PC-9 (cell line): Measurements from ENCODE around the gene USP34. TPM values are rescaled to one million over a fixed set of nuclear protein-coding genes. Genes with fewer than 3 reads are reported as not detected.
A peak's percentile ranks its signal among the peaks of the same experiment; 100 is the strongest.

Experiments
- BruUV-seq: library from RNA; stranded (reverse); fragments of 400-500 nt; replicated peaks from 2 replicates; lab custom pipeline; 2021; lab: Mats Ljungman, UMichigan
- CTCF ChIA-PET: fragments of 300-600 bp; sonication (Branson Sonifier 250); formaldehyde crosslinking; loops from one replicate; lab custom pipeline; 2022; ENCODE audit warnings: antibody characterized with exemption; lab: Charles Lee
- POLR2A ChIA-PET: fragments of 300-600 bp; sonication (Branson Sonifier 250); formaldehyde crosslinking; loops from one replicate; lab custom pipeline; 2022; ENCODE audit warnings: antibody characterized with exemption; ENCODE audit not compliant: unreplicated experiment; lab: Charles Lee
- DNase-seq, 2 experiments: peaks; one replicate each; pipeline versions ENCODE4 v3.0.0 to v3.0.0-alpha.2; 2015 to 2022; ENCODE audit warnings: mixed read lengths in 1 of 2
- H2AFZ ChIP-seq: fragments of 200-600 bp; sonication (generic); 2 replicates; pipeline ENCODE4 v1.8.1; 2017; ENCODE audit warnings: antibody characterized with exemption
- H3F3A ChIP-seq: fragments of 200-600 bp; sonication (generic); 2 replicates; pipeline ENCODE4 v1.8.1; 2017; ENCODE audit warnings: antibody characterized with exemption, mild to moderate bottlenecking, low read depth; ENCODE audit not compliant: insufficient read depth
- H3K27ac ChIP-seq: fragments of 200-600 bp; sonication (generic); 2 replicates; pipeline ENCODE4 v1.6.1; 2016; ENCODE audit warnings: mixed run types
- H3K27me3 ChIP-seq: fragments of 200-600 bp; sonication (generic); 2 replicates; pipeline ENCODE4 v1.6.1; 2016; ENCODE audit warnings: low read depth, mixed run types; ENCODE audit not compliant: insufficient read depth
- H3K36me3 ChIP-seq: fragments of 200-600 bp; sonication (generic); 2 replicates; pipeline ENCODE4 v1.6.1; 2016; ENCODE audit warnings: low read depth, mixed run types
- H3K4me1 ChIP-seq: fragments of 200-600 bp; sonication (generic); replicated peaks from 2 replicates; pipeline ENCODE4 v1.6.1; 2016; ENCODE audit warnings: mixed run types; ENCODE audit not compliant: insufficient read depth
- H3K4me2 ChIP-seq: fragments of 200-600 bp; sonication (generic); 2 replicates; pipeline ENCODE4 v1.6.1; 2017; ENCODE audit warnings: mixed run types
- H3K4me3 ChIP-seq: fragments of 200-600 bp; sonication (generic); 2 replicates; pipeline ENCODE4 v1.6.1; 2016; ENCODE audit warnings: mixed run types
- H3K79me2 ChIP-seq: fragments of 200-600 bp; sonication (generic); 2 replicates; pipeline ENCODE4 v1.6.1; 2017; ENCODE audit warnings: low read depth, mixed run types
- H3K9me2 ChIP-seq: fragments of 200-600 bp; sonication (generic); 2 replicates; pipeline ENCODE4 v1.8.1; 2017; ENCODE audit warnings: mild to moderate bottlenecking; ENCODE audit not compliant: insufficient read depth
- H3K9me3 ChIP-seq: fragments of 200-600 bp; sonication (generic); 2 replicates; pipeline ENCODE4 v1.8.1; 2016; ENCODE audit warnings: low read depth; ENCODE audit not compliant: insufficient read depth
- H4K20me1 ChIP-seq: fragments of 200-600 bp; sonication (generic); 2 replicates; pipeline ENCODE4 v1.8.1; 2017; ENCODE audit not compliant: insufficient read depth
- EZH2 ChIP-seq: fragments of 200-600 bp; sonication (generic); IDR thresholded peaks from 2 replicates; pipeline ENCODE4 v1.8.0; 2017; ENCODE audit warnings: antibody characterized with exemption, low read depth
- intact Hi-C: fragments of 100-400 bp; cut with micrococcal nuclease; formaldehyde crosslinking; loops from one replicate; pipeline ENCODE4 v1.10.0; 2022; ENCODE audit not compliant: unreplicated experiment
- total RNA-seq: library from RNA; stranded (reverse); gene quantifications from 2 replicates; pipeline ENCODE4 v1.2.3, GENCODE V29; 2021
- TF ChIP-seq, protein P1 (sequence below): fragments of 200-600 bp; sonication (generic); conservative IDR thresholded peaks from 2 replicates; pipeline ENCODE4 v1.6.1; 2017; ENCODE audit warnings: mixed run types, antibody characterized with exemption, mild to moderate bottlenecking, moderate library complexity

USP34 gene
- total RNA-seq, 1 experiment from 2014 or later: 120 TPM

- Histone ChIP-seq H3K9me3 (no peaks in the 10 kb centered on the region), H3K4me2 (no peak overlapping the region), H3K79me2 (peaks cover 97% of the 10 kb centered on the region), H3K27ac (no peak overlapping the region), H3K4me1 (no peaks in the 10 kb centered on the region), H4K20me1 (peaks cover 90% of the 10 kb centered on the region), H3K4me3 (no peak overlapping the region), H3K27me3 (no peaks in the 10 kb centered on the region), H3K36me3 (no peaks in the 10 kb centered on the region), H3K9me2 (no peaks in the 10 kb centered on the region), H3F3A (peaks cover 23% of the 10 kb centered on the region), H2AFZ (no peak overlapping the region)
- intact Hi-C loops: no loop called here
- ChIA-PET POLR2A (interaction anchor here (0.7 kb wide), 1 partner anchor 108 kb away, joined by 4 read pairs; no protein-coding TSS in a partner anchor), CTCF (no interaction called here)
- no TSS peak for BruUV-seq
- TF ChIP-seq EZH2: no peak
- TF ChIP-seq, protein P1, sequence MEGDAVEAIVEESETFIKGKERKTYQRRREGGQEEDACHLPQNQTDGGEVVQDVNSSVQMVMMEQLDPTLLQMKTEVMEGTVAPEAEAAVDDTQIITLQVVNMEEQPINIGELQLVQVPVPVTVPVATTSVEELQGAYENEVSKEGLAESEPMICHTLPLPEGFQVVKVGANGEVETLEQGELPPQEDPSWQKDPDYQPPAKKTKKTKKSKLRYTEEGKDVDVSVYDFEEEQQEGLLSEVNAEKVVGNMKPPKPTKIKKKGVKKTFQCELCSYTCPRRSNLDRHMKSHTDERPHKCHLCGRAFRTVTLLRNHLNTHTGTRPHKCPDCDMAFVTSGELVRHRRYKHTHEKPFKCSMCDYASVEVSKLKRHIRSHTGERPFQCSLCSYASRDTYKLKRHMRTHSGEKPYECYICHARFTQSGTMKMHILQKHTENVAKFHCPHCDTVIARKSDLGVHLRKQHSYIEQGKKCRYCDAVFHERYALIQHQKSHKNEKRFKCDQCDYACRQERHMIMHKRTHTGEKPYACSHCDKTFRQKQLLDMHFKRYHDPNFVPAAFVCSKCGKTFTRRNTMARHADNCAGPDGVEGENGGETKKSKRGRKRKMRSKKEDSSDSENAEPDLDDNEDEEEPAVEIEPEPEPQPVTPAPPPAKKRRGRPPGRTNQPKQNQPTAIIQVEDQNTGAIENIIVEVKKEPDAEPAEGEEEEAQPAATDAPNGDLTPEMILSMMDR: no peak
- DNase-seq: no peak
These were observed 39.5 kb downstream of the USP34 start for GRCh38 chr2:61431345-61431744.

DNA sequence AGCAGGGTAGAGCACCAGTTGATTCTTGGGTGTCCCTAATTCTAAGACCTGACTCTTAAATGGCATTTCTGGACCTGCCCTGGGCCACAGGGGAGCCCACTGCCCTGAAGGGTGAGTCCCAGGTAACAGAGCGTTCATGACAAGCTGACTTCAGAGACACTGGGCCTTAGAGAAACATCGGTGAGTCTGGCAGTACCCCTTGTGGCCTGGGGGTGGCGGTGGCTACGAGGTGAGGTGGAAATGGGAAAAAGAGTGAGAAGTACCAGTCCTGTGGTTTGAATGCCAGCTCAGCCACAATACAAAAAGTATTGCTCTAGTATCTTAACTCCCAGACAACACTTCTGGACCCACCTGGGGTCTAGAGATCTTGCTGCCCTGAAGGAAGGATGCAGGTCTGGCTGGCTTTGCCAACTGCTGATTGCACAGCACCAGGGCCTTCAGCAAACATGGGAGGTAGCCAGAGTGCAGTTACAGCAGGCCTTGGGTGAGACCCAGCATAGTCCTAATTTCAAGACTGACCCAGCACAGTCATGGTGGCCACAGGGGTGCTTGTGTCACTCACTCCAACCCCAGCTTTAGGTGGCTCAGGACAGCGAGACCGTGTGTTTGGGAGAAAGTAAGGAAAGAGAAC lies 44.5 kb downstream of the USP34 start:
- TF ChIP-seq, protein P1: peak; percentile 68
- no peak for TF ChIP-seq EZH2
- H3K9me2 ChIP-seq: no peaks in the 10 kb centered on the region
- peaks cover 15% of the 10 kb centered on the region for H3F3A ChIP-seq
- H3K79me2 ChIP-seq: peaks cover 97% of the 10 kb centered on the region
- H3K9me3 ChIP-seq: no peaks in the 10 kb centered on the region
- BruUV-seq: no TSS peak
- H2AFZ ChIP-seq: no peak overlapping the region
- no peaks in the 10 kb centered on the region for H3K36me3 ChIP-seq
- ChIA-PET CTCF (interaction anchor here (0.6 kb wide), 1 partner anchor 9 kb away, joined by 9 read pairs; no protein-coding TSS in a partner anchor), POLR2A (interaction anchor here (0.7 kb wide), 1 partner anchor 25 kb away, joined by 5 read pairs; no protein-coding TSS in a partner anchor)
- intact Hi-C loops: no loop called here
- no peaks in the 10 kb centered on the region for H3K4me1 ChIP-seq
- peaks cover 88% of the 10 kb centered on the region for H4K20me1 ChIP-seq
- no peak overlapping the region for H3K4me3 ChIP-seq
- no peak overlapping the region for H3K27ac ChIP-seq
- H3K27me3 ChIP-seq: no peaks in the 10 kb centered on the region
- H3K4me2 ChIP-seq: no peak overlapping the region
- DNase-seq: peak in 1 of 2 experiments; percentile 48

DNA sequence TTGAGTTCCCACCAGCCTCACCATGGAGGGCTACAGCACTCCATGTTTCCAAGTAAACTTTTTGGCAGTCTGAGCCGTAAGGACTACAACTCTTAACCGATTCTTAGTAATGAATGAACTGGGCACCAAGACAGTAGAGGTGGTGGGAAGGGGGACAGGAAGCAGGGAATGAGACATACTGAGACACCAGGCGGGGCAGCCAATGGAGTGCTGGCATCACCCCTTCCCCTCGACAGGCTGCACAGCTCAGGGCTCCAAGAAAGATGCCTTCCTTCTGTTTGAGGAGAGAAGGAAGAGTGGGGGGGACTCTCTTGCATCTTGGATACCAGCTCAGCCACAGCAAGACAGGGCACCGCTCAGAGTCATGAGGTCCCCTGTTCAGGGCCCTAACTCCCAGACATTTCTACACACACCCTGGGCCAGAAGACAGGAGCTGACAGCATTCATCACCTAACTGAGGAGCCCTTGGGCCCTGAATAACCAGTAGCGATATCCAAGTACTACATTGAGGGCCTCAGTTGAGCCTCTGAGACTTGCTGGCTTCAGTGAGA lies 45.2 kb downstream of the USP34 start:
- CTCF ChIA-PET: no interaction called here
- peaks cover 97% of the 10 kb centered on the region for H3K79me2 ChIP-seq
- H3K4me3 ChIP-seq: no peak overlapping the region
- POLR2A ChIA-PET: no interaction called here
- no peak overlapping the region for H3K4me2 ChIP-seq
- BruUV-seq: no TSS peak
- H3K9me2 ChIP-seq: no peaks in the 10 kb centered on the region
- H3K36me3 ChIP-seq: no peaks in the 10 kb centered on the region
- no peaks in the 10 kb centered on the region for H3K9me3 ChIP-seq
- no peak overlapping the region for H2AFZ ChIP-seq
- peaks cover 88% of the 10 kb centered on the region for H4K20me1 ChIP-seq
- intact Hi-C loops: no loop called here
- no peaks in the 10 kb centered on the region for H3K4me1 ChIP-seq
- peaks cover 10% of the 10 kb centered on the region for H3F3A ChIP-seq
- TF ChIP-seq, protein P1: no peak
- TF ChIP-seq EZH2: no peak
- no peaks in the 10 kb centered on the region for H3K27me3 ChIP-seq
- no peak overlapping the region for H3K27ac ChIP-seq
- DNase-seq: no peak
